Suprapubic skin (tissue), 4 donors: ENCODE results near the gene ZNF423. TPM values are rescaled to one million over a fixed set of nuclear protein-coding genes. Genes with fewer than 3 reads are reported as not detected.
"Not testable (repeated sequence)": the region's sequence is repeated elsewhere in the genome, so short reads cannot be mapped to it uniquely, and the experiment has no call there.

Source experiments
- DNase-seq, 2 donors: peaks; one replicate each; pipeline ENCODE4 v3.0.0-alpha.2; 2019; ENCODE audit warnings: low spot score in 2 of 2
- H3K27ac ChIP-seq: fragments of 200-600 bp; sonication (generic); one replicate; pipeline ENCODE4 v1.5.1; 2019
- H3K27me3 ChIP-seq: fragments of 200-600 bp; sonication (generic); one replicate; pipeline ENCODE4 v1.5.1; 2019
- H3K36me3 ChIP-seq: fragments of 200-600 bp; sonication (generic); one replicate; pipeline ENCODE4 v1.5.1; 2019
- H3K4me1 ChIP-seq: fragments of 200-600 bp; sonication (generic); one replicate; pipeline ENCODE4 v1.5.1; 2019
- H3K4me3 ChIP-seq: fragments of 200-600 bp; sonication (generic); one replicate; pipeline ENCODE4 v1.5.1; 2019; ENCODE audit warnings: mild to moderate bottlenecking
- H3K9me3 ChIP-seq: fragments of 200-600 bp; sonication (generic); one replicate; pipeline ENCODE4 v1.5.1; 2019
- CTCF ChIP-seq, 2 donors: fragments of 200-600 bp in 1 of 2; fragments of 450-650 bp in 1 of 2; sonication (generic) in 1 of 2; IDR thresholded peaks; one replicate each; pipeline ENCODE4 v1.5.1; 2016 to 2019; ENCODE audit warnings: antibody characterized with exemption in 2 of 2, mild to moderate bottlenecking in 1 of 2, moderate library complexity in 1 of 2
- EP300 ChIP-seq: sonication (generic); formaldehyde crosslinking; IDR thresholded peaks from one replicate; pipeline ENCODE4 v1.6.1; 2017; ENCODE audit warnings: antibody characterized with exemption
- POLR2A ChIP-seq, 2 donors: fragments of 450-650 bp; IDR thresholded peaks; one replicate each; pipeline ENCODE4 v1.6.1; 2017; ENCODE audit warnings: antibody characterized with exemption in 2 of 2, mild to moderate bottlenecking in 2 of 2, moderate library complexity in 2 of 2
- POLR2AphosphoS5 ChIP-seq, 3 donors: sonication (generic); formaldehyde crosslinking; IDR thresholded peaks; one replicate each; pipeline ENCODE4 v1.6.1; 2017; ENCODE audit warnings: antibody characterized with exemption in 3 of 3
- WGBS: methylation state at CpG from one replicate; pipeline ENCODE4 v1.1.5; 2018; 5-methylcytosine and 5-hydroxymethylcytosine counted together
- total RNA-seq, 4 donors: library from RNA; depleted of rRNA; stranded (reverse); fragments of >200 nt; gene quantifications; one replicate each; pipeline ENCODE4 v1.1.0, GENCODE V29; 2016

The ZNF423 gene
- total RNA-seq, 4 donors from 2014 or later, result 1.3 to 5.3 (median 1.9) TPM

DNA sequence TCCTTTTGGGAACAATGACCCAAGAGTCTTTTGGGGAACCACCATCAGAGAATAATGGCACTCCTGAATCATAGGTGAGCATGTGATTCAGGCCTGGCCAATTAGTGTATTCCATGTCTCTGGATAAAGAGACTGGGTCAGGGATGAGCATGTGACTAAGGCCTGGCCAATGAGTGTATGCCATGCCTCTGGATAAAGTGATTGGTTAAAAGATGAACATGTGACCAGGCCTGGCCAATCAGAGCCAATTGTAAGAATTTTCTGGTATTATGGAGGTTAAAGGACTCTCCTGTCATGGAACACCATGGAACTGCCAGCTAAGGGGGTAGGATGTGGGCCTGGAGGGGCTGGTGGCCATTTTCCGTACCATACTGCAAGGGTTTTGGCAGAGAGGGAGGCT, 288.0 kb downstream of the ZNF423 start:
- no peak for TF ChIP-seq POLR2A (IDR thresholded peaks at IDR 0.05)
- TF ChIP-seq CTCF (IDR thresholded peaks at IDR 0.05), result no peak
- TF ChIP-seq POLR2AphosphoS5 (IDR thresholded peaks at IDR 0.05), result no peak
- no peak for TF ChIP-seq EP300
- no peak overlapping the region for H3K27ac ChIP-seq
- H3K4me3 ChIP-seq, result no peak overlapping the region
- no peaks in the 10 kb centered on the region for H3K9me3 ChIP-seq
- no peaks in the 10 kb centered on the region for H3K27me3 ChIP-seq
- no peaks in the 10 kb centered on the region for H3K36me3 ChIP-seq
- DNase-seq, result no peak
- 92% methylated on average over 1 of the region's 1 CpG for WGBS
- no peaks in the 10 kb centered on the region for H3K4me1 ChIP-seq

GRCh38 chr16:49566432-49566831, 289.5 kb downstream of the ZNF423 start:
- no peaks in the 10 kb centered on the region for H3K27me3 ChIP-seq
- H3K36me3 ChIP-seq, result no peaks in the 10 kb centered on the region
- WGBS, result 64% methylated on average over 6 of the region's 6 CpGs
- no peak overlapping the region for H3K4me3 ChIP-seq
- no peaks in the 10 kb centered on the region for H3K9me3 ChIP-seq
- no peak for TF ChIP-seq POLR2AphosphoS5 (IDR thresholded peaks at IDR 0.05)
- no peak for TF ChIP-seq POLR2A (IDR thresholded peaks at IDR 0.05)
- no peak for TF ChIP-seq EP300
- TF ChIP-seq CTCF (IDR thresholded peaks at IDR 0.05), result no peak
- H3K27ac ChIP-seq, result no peak overlapping the region
- no peak for DNase-seq
- no peaks in the 10 kb centered on the region for H3K4me1 ChIP-seq

- Histone ChIP-seq H3K4me3 (no peak overlapping the region), H3K4me1 (no peaks in the 10 kb centered on the region), H3K27ac (no peak overlapping the region), H3K27me3 (no peaks in the 10 kb centered on the region), H3K9me3 (no peaks in the 10 kb centered on the region), H3K36me3 (no peaks in the 10 kb centered on the region)
- 71% methylated on average over 13 of the region's 14 CpGs for whole genome bisulfite sequencing
- DNase-seq, result no peak
- TF ChIP-seq POLR2A (IDR thresholded peaks at IDR 0.05) (no peak), EP300 (no peak), CTCF (IDR thresholded peaks at IDR 0.05) (no peak), POLR2AphosphoS5 (IDR thresholded peaks at IDR 0.05) (no peak)
Measured at GRCh38 chr16:49564496-49565229, 291.2 kb downstream of the ZNF423 start.

DNA sequence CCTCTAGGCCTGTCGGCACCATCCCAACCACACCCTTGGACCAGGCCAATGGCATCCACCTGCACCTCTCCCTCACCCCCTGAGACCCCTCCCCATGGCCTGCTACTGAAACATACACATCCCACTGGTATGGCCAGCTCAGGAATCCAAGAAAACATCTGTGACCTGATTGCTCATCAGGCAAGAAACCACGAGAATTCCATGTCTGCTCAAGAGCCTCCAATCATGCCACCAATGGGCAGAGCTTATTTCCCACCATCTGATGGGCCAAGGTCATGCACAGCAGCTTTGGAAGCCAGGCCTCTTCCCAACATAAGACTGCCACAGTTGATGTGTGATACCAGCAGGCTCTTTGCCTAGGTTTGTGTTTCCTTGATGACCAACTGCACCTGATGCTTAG, 292.2 kb downstream of the ZNF423 start:
- H3K27me3 ChIP-seq, result no peaks in the 10 kb centered on the region
- no peak for TF ChIP-seq CTCF (IDR thresholded peaks at IDR 0.05)
- TF ChIP-seq EP300, result no peak
- no peak for TF ChIP-seq POLR2A (IDR thresholded peaks at IDR 0.05)
- 90% methylated on average over 2 of the region's 2 CpGs for WGBS

GRCh38 chr16:49562894-49563293, 293.0 kb downstream of the ZNF423 start:
- not testable (repeated sequence) for H3K27me3 ChIP-seq, H3K4me1 ChIP-seq, H3K36me3 ChIP-seq, H3K4me3 ChIP-seq, H3K27ac ChIP-seq, H3K9me3 ChIP-seq, DNase-seq
- 88% methylated on average over 8 of the region's 8 CpGs for WGBS

More for the DNA sequence above, 292.2 kb downstream of the ZNF423 start:
- Histone ChIP-seq H3K36me3 (no peaks in the 10 kb centered on the region), H3K4me3 (no peak overlapping the region), H3K4me1 (no peaks in the 10 kb centered on the region), H3K27ac (no peak overlapping the region), H3K9me3 (no peaks in the 10 kb centered on the region)
- DNase-seq, result no peak

- TF ChIP-seq EP300 (no peak), POLR2A (IDR thresholded peaks at IDR 0.05) (no peak), CTCF (IDR thresholded peaks at IDR 0.05) (no peak), POLR2AphosphoS5 (IDR thresholded peaks at IDR 0.05) (no peak)
- no peaks in the 10 kb centered on the region for H3K9me3 ChIP-seq
- no peak for DNase-seq
- H3K4me3 ChIP-seq, result no peak overlapping the region
- no peak overlapping the region for H3K27ac ChIP-seq
- no peaks in the 10 kb centered on the region for H3K4me1 ChIP-seq
- 72% methylated on average over 3 of the region's 3 CpGs for WGBS
- H3K36me3 ChIP-seq, result no peaks in the 10 kb centered on the region
- no peaks in the 10 kb centered on the region for H3K27me3 ChIP-seq
Measured at GRCh38 chr16:49562228-49562627, 293.7 kb downstream of the ZNF423 start.
